OCI-LY7 (cell line): ENCODE measurements around the gene GPR15. TPM values are rescaled to one million over a fixed set of nuclear protein-coding genes. Genes with fewer than 3 reads are reported as not detected.

Source experiments
- BruUV-seq: library from RNA; stranded (reverse); fragments of 400-500 nt; replicated peaks from 2 replicates; lab custom pipeline; 2021; lab: Mats Ljungman, UMichigan
- CTCF ChIA-PET: fragments of 300-600 bp; sonication (Branson Sonifier 250); formaldehyde crosslinking; loops from one replicate; lab custom pipeline; 2022; ENCODE audit warnings: antibody characterized with exemption; ENCODE audit not compliant: unreplicated experiment; lab: Charles Lee
- POLR2A ChIA-PET: fragments of 300-600 bp; sonication (Branson Sonifier 250); formaldehyde crosslinking; loops from one replicate; lab custom pipeline; 2022; ENCODE audit warnings: antibody characterized with exemption; lab: Charles Lee
- DNase-seq: peaks from one replicate; pipeline ENCODE4 v3.0.0-alpha.2; 2015; ENCODE audit warnings: low spot score
- H2AFZ ChIP-seq: fragments of 200-600 bp; sonication (generic), shearing (Covaris generic); 2 replicates; pipeline ENCODE4 v1.6.1; 2014; ENCODE audit warnings: mild to moderate bottlenecking, antibody characterized with exemption, low read length, moderate library complexity
- H3K27ac ChIP-seq: fragments of 200-600 bp; sonication (generic); 2 replicates; pipeline ENCODE4 v1.5.1; 2014; ENCODE audit warnings: mixed run types, low read depth, mild to moderate bottlenecking, moderate library complexity, low read length, inconsistent platforms; ENCODE audit not compliant: poor library complexity, severe bottlenecking
- H3K36me3 ChIP-seq: fragments of 200-600 bp; sonication (generic); 2 replicates; pipeline ENCODE4 v1.6.1; 2014; ENCODE audit warnings: mild to moderate bottlenecking, antibody characterized with exemption, low read length, moderate library complexity, mixed read lengths; ENCODE audit not compliant: insufficient read depth
- H3K4me1 ChIP-seq: fragments of 200-600 bp; sonication (generic); 2 replicates; pipeline ENCODE4 v1.5.1; 2014; ENCODE audit warnings: mild to moderate bottlenecking, low read length; ENCODE audit not compliant: insufficient read depth, poor library complexity, severe bottlenecking
- H3K4me2 ChIP-seq: fragments of 200-600 bp; sonication (generic); 2 replicates; pipeline ENCODE4 v1.6.1; 2014; ENCODE audit warnings: mild to moderate bottlenecking, low read length
- H3K4me3 ChIP-seq: fragments of 200-600 bp; sonication (generic); 2 replicates; pipeline ENCODE4 v1.5.1; 2014; ENCODE audit warnings: mild to moderate bottlenecking, low read depth, low read length; ENCODE audit not compliant: poor library complexity, severe bottlenecking
- H3K79me2 ChIP-seq: fragments of 200-600 bp; sonication (generic); 2 replicates; pipeline ENCODE4 v1.6.1; 2016; ENCODE audit warnings: low read depth, mild to moderate bottlenecking, low read length, moderate library complexity, mixed read lengths; ENCODE audit not compliant: insufficient read depth
- H3K9me2 ChIP-seq: fragments of 200-600 bp; sonication (generic); 2 replicates; pipeline ENCODE4 v1.6.1; 2016; ENCODE audit warnings: mild to moderate bottlenecking, low read length, mixed read lengths; ENCODE audit not compliant: insufficient read depth
- H3K9me3 ChIP-seq: fragments of 200-600 bp; sonication (generic); 2 replicates; pipeline ENCODE4 v1.6.1; 2014; ENCODE audit warnings: mild to moderate bottlenecking, mixed run types, low read length, mixed read lengths
- H4K20me1 ChIP-seq: fragments of 200-600 bp; sonication (generic); 2 replicates; pipeline ENCODE4 v1.6.1; 2014; ENCODE audit warnings: mild to moderate bottlenecking, antibody characterized with exemption, low read length, moderate library complexity, mixed read lengths; ENCODE audit not compliant: insufficient read depth
- EZH2phosphoT487 ChIP-seq: fragments of 200-600 bp; sonication (generic); IDR thresholded peaks from 2 replicates; pipeline ENCODE4 v1.6.1; 2018; ENCODE audit warnings: low read depth, borderline replicate concordance, mild to moderate bottlenecking, mixed run types, antibody characterized with exemption, low read length, moderate library complexity, mixed read lengths
- intact Hi-C: fragments of 100-400 bp; cut with micrococcal nuclease; formaldehyde crosslinking; loops from one replicate; pipeline ENCODE4 v1.10.0; 2022; ENCODE audit not compliant: unreplicated experiment
- total RNA-seq, 2 experiments: library from RNA; depleted of rRNA in 1 of 2; stranded (reverse); fragments of >200 nt in 1 of 2; shearing (Covaris generic) in 1 of 2; gene quantifications; 2 replicates each; pipeline ENCODE4 v1.2.3, GENCODE V29; 2014 to 2022
- TF ChIP-seq, protein P1 (sequence below): fragments of 200-600 bp; sonication (generic); conservative IDR thresholded peaks from 2 replicates; pipeline ENCODE4 v1.5.1; 2014; ENCODE audit warnings: mild to moderate bottlenecking, antibody characterized with exemption, low read length, moderate library complexity, mixed read lengths

The GPR15 gene
- total RNA-seq, 2 experiments from 2014 or later, result 29.8 to 32.0 TPM

DNA sequence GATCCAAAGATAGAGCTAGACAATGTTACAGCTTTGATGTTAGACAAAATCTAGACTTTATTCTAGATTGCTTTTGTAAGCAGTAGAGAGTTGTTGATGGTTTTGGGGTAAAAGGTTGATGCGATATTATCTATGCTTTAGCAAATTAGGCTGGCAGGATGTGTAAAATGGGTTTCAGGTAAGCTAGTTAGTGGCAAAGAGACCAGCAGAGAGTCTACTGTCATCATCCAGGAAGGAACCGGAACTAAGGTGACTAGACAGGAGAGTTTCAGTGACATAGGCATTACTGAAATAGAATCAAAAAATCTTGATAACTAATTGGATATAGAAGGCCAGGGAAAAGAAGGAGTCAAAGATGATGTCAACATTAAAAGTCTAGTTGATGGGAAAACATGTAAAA is 23.2 kb upstream of the GPR15 start:
- CTCF ChIA-PET, result no interaction called here
- intact Hi-C loops, result loop anchor here (10.0 kb wide), 1 partner anchor 1156 kb away; no protein-coding TSS in a partner anchor
- no peak overlapping the region for H3K4me3 ChIP-seq
- no peaks in the 10 kb centered on the region for H3K9me2 ChIP-seq
- H2AFZ ChIP-seq, result no peak overlapping the region
- H3K27ac ChIP-seq, result no peak overlapping the region
- no peaks in the 10 kb centered on the region for H3K79me2 ChIP-seq
- TF ChIP-seq EZH2phosphoT487, result no peak
- TF ChIP-seq, protein P1, sequence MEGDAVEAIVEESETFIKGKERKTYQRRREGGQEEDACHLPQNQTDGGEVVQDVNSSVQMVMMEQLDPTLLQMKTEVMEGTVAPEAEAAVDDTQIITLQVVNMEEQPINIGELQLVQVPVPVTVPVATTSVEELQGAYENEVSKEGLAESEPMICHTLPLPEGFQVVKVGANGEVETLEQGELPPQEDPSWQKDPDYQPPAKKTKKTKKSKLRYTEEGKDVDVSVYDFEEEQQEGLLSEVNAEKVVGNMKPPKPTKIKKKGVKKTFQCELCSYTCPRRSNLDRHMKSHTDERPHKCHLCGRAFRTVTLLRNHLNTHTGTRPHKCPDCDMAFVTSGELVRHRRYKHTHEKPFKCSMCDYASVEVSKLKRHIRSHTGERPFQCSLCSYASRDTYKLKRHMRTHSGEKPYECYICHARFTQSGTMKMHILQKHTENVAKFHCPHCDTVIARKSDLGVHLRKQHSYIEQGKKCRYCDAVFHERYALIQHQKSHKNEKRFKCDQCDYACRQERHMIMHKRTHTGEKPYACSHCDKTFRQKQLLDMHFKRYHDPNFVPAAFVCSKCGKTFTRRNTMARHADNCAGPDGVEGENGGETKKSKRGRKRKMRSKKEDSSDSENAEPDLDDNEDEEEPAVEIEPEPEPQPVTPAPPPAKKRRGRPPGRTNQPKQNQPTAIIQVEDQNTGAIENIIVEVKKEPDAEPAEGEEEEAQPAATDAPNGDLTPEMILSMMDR, result no peak
- H3K4me2 ChIP-seq, result no peak overlapping the region
- no peaks in the 10 kb centered on the region for H3K4me1 ChIP-seq
- no peaks in the 10 kb centered on the region for H3K9me3 ChIP-seq
- BruUV-seq, result no TSS peak
- POLR2A ChIA-PET, result interaction anchor here (0.9 to 1.2 kb wide), 3 partner anchors 8 to 88 kb away, joined by 3 read pairs; no protein-coding TSS in a partner anchor
- peaks cover 17% of the 10 kb centered on the region; the same call in 1 of the 2 replicates for H3K36me3 ChIP-seq
- H4K20me1 ChIP-seq, result no peaks in the 10 kb centered on the region
- DNase-seq, result no peak

DNA sequence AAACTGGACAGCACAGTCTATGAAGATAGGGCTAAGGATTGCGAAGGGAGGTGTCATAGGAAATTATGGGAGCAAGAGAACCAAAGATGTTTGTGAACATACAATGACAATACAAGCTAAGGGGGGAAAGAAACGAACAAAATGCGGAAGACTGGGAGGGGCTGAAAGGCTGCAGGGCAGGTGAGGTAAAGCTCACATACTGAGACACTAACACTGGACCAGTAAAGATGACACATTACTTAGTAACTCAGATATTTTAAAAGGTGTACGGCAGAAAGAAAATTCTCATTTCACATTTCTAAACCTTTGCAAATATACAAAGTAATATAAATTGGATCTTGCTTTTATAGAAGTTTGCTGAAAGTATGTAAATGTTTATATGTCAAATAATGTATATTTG is 19.2 kb upstream of the GPR15 start:
- TF ChIP-seq EZH2phosphoT487, result no peak
- TF ChIP-seq, protein P1, result no peak
- Histone ChIP-seq H4K20me1 (no peaks in the 10 kb centered on the region), H3K4me3 (no peak overlapping the region), H3K27ac (no peak overlapping the region), H3K4me1 (no peaks in the 10 kb centered on the region), H3K79me2 (no peaks in the 10 kb centered on the region), H3K9me3 (no peaks in the 10 kb centered on the region), H3K36me3 (peaks cover 55% of the 10 kb centered on the region), H3K9me2 (no peaks in the 10 kb centered on the region), H2AFZ (no peak overlapping the region), H3K4me2 (no peak overlapping the region)
- POLR2A ChIA-PET, result no interaction called here
- no peak for DNase-seq
- no TSS peak for BruUV-seq
- CTCF ChIA-PET, result no interaction called here
- intact Hi-C loops, result no loop called here

DNA sequence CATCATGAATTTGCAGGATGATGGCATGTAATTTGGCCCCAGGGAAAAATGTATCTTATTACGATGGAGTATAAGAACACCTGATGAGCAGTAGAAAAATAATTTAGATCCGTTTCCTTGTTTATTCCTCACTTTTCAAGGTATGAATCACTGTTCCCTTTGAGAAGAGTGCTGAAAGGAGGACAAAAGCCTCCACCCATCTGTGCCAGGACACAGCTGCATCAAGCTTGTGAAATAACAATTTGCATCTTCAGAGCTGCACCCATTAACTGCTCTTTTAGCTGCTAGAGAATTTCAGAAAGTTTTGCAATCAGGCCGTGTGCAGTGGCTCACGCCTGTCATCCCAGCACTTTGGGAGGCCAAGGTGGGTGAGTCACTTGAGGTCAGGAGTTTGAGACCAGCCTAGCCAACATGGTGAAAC is 18.7 kb upstream of the GPR15 start:
- POLR2A ChIA-PET, result interaction anchor here (0.7 kb wide), 1 partner anchor 13 kb away, joined by 3 read pairs; no protein-coding TSS in a partner anchor
- CTCF ChIA-PET, result no interaction called here
- no peak overlapping the region for H2AFZ ChIP-seq
- intact Hi-C loops, result no loop called here
- H3K4me2 ChIP-seq, result no peak overlapping the region
- no peak overlapping the region for H3K4me3 ChIP-seq
- no peaks in the 10 kb centered on the region for H3K9me2 ChIP-seq
- peaks cover 61% of the 10 kb centered on the region for H3K36me3 ChIP-seq
- H3K79me2 ChIP-seq, result no peaks in the 10 kb centered on the region; the same call in 1 of the 2 replicates
- H4K20me1 ChIP-seq, result no peaks in the 10 kb centered on the region
- H3K9me3 ChIP-seq, result no peaks in the 10 kb centered on the region
- DNase-seq, result no peak
- H3K27ac ChIP-seq, result no peak overlapping the region
- TF ChIP-seq, protein P1, result no peak
- TF ChIP-seq EZH2phosphoT487, result no peak
- BruUV-seq, result no TSS peak
- no peaks in the 10 kb centered on the region for H3K4me1 ChIP-seq
